GM12878 (cell line): ENCODE measurements around the gene GALNT17. TPM values are rescaled to one million over a fixed set of nuclear protein-coding genes. Genes with fewer than 3 reads are reported as not detected.

Experiments used
- ATAC-seq: fragments of 200-7000 bp; cut with Tn5 transposase; 3 replicates; pipeline ENCODE4 v1.9.1; 2020; ENCODE audit warnings: mild to moderate bottlenecking, moderate library complexity
- BruUV-seq: library from RNA; stranded (reverse); fragments of 400-500 nt; replicated peaks from 2 replicates; lab custom pipeline; 2021; lab: Mats Ljungman, UMichigan
- CTCF ChIA-PET: fragments of 300-600 bp; sonication (Branson Sonifier 250); formaldehyde crosslinking; extraction: SDS; loops from one replicate; lab custom pipeline; 2021; ENCODE audit warnings: inconsistent platforms; lab: Yijun Ruan, JAX
- POLR2A ChIA-PET: fragments of 350-600 bp; formaldehyde crosslinking; extraction: SDS; loops from one replicate; lab custom pipeline; 2021; ENCODE audit warnings: inconsistent platforms; lab: Charles Lee
- RAD21 ChIA-PET: fragments of 300-600 bp; sonication (Branson Sonifier 250); formaldehyde crosslinking; loops from one replicate; lab custom pipeline; 2023; ENCODE audit warnings: antibody characterized with exemption; ENCODE audit not compliant: unreplicated experiment; lab: Charles Lee
- SMC1A ChIA-PET: fragments of 300-600 bp; sonication (Branson Sonifier 250); formaldehyde crosslinking; loops from one replicate; lab custom pipeline; 2023; ENCODE audit not compliant: unreplicated experiment, uncharacterized antibody; lab: Charles Lee
- DNase-seq: peaks from one replicate; pipeline ENCODE4 v3.0.0-alpha.2; 2011; ENCODE audit warnings: low read depth, low spot score
- FAIRE-seq: peaks from 3 replicates; lab custom pipeline; 2011; peaks lifted over from hg19 to GRCh38; lab: Jason Lieb, UNC
- H2AFZ ChIP-seq: 2 replicates; pipeline ENCODE4 v1.6.0; 2011; ENCODE audit warnings: low read depth, low read length, control low read depth; ENCODE audit not compliant: control insufficient read depth
- H3K27ac ChIP-seq: 2 replicates; pipeline ENCODE4 v1.5.1; 2011; ENCODE audit warnings: control low read depth; ENCODE audit not compliant: control insufficient read depth, insufficient read depth
- H3K27me3 ChIP-seq, 2 experiments: replicated peaks in 1 of 2; 2 replicates each; pipeline versions ENCODE4 v1.6.0 to v1.6.1; 2011; ENCODE audit warnings: low read length in 1 of 2; ENCODE audit not compliant: control insufficient read depth in 2 of 2, insufficient read depth in 2 of 2
- H3K36me3 ChIP-seq, 2 experiments: 2 replicates each; pipeline ENCODE4 v1.5.1; 2011; ENCODE audit warnings: low read length in 1 of 2; ENCODE audit not compliant: control insufficient read depth in 2 of 2, insufficient read depth in 2 of 2
- H3K4me1 ChIP-seq: 2 replicates; pipeline ENCODE4 v1.6.1; 2011; ENCODE audit warnings: mild to moderate bottlenecking, low read length, moderate library complexity, mixed read lengths; ENCODE audit not compliant: control insufficient read depth, insufficient read depth
- H3K4me2 ChIP-seq: 2 replicates; pipeline ENCODE4 v1.6.0; 2011; ENCODE audit warnings: control low read depth; ENCODE audit not compliant: control insufficient read depth, insufficient read depth
- H3K4me3 ChIP-seq: fragments of 200-600 bp; sonication (generic); 2 replicates; pipeline ENCODE4 v1.5.1; 2016
- H3K79me2 ChIP-seq: 2 replicates; pipeline ENCODE4 v1.6.0; 2011; ENCODE audit warnings: low read length; ENCODE audit not compliant: control insufficient read depth, insufficient read depth
- H3K9ac ChIP-seq: 2 replicates; pipeline ENCODE4 v1.8.0; 2011; ENCODE audit warnings: low read length, control low read depth, mixed read lengths; ENCODE audit not compliant: control insufficient read depth, insufficient read depth
- H3K9me3 ChIP-seq: replicated peaks from 3 replicates; pipeline ENCODE4 v1.5.1; 2011; ENCODE audit warnings: mild to moderate bottlenecking, low read length; ENCODE audit not compliant: control insufficient read depth, insufficient read depth
- H4K20me1 ChIP-seq: 2 replicates; pipeline ENCODE4 v1.6.0; 2011; ENCODE audit not compliant: control insufficient read depth, insufficient read depth
- ESRRA ChIP-seq: IDR thresholded peaks from 2 replicates; pipeline ENCODE4 v1.6.1; 2012; ENCODE audit warnings: mild to moderate bottlenecking, low read length, improper control_type of control experiment
- NRF1 ChIP-seq: conservative IDR thresholded peaks from 2 replicates; pipeline ENCODE4 v1.6.1; 2011; ENCODE audit warnings: mild to moderate bottlenecking, low read depth, low read length, improper control_type of control experiment
- PRDM15 ChIP-seq: fragments of 450-650 bp; formaldehyde crosslinking; IDR thresholded peaks from 2 replicates; pipeline ENCODE4 v1.4.0; 2020; ENCODE audit warnings: mild to moderate bottlenecking, moderate library complexity
- SP1 ChIP-seq: IDR thresholded peaks from one replicate; pipeline ENCODE4 v1.6.1; 2011; ENCODE audit warnings: low read depth, low read length
- SUPT20H ChIP-seq: IDR thresholded peaks from 2 replicates; pipeline ENCODE4 v1.6.1; 2011; ENCODE audit warnings: low read depth, mild to moderate bottlenecking, low read length, moderate library complexity, borderline replicate concordance; ENCODE audit not compliant: control insufficient read depth
- WGBS: methylation state at CpG from one replicate; pipeline ENCODE4 v1.1.6; 2016; ENCODE audit warnings: low lambda C conversion rate; ENCODE audit not compliant: insufficient replicate concordance, insufficient coverage; ENCODE audit errors: missing lambda C conversion rate; 5-methylcytosine and 5-hydroxymethylcytosine counted together
- in situ Hi-C: fragments of 300-500 bp; cut with MboI; formaldehyde crosslinking; loops from 9 replicates; pipeline ENCODE4 v1.14.3; 2018; ENCODE audit warnings: mixed read lengths
- intact Hi-C: fragments of 100-400 bp; cut with micrococcal nuclease; formaldehyde crosslinking; loops from one replicate; pipeline ENCODE4 v1.14.2; 2022; ENCODE audit not compliant: unreplicated experiment
- polyA plus RNA-seq, 11 experiments: library from polyadenylated mRNA; depleted of rRNA in 4 of 11; unstranded in 6 of 11; stranded (reverse) in 5 of 11; fragments of >200 nt; fragmentation: Nextera tagmentation in 4 of 11; fragmentation: Illumina TruSeq in 1 of 11; extraction: Ambion mirVana in 4 of 11; extraction: Trizol in 1 of 11; gene quantifications; 1 replicate in 1 of 11; 2 replicates in 10 of 11; pipeline versions ENCODE4 v1.2.1 to v1.2.3, GENCODE V29; 2011 to 2016; ENCODE audit warnings: inconsistent platforms in 2 of 11, missing spikeins in 2 of 11, low read depth in 1 of 11
- total RNA-seq, 4 experiments: library from RNA; depleted of rRNA in 3 of 4; stranded (reverse); fragments of >200 nt in 3 of 4; fragmentation: Illumina TruSeq in 1 of 4; extraction: Trizol in 1 of 4; gene quantifications; 2 replicates each; pipeline versions ENCODE4 v1.2.1 to v1.2.3, GENCODE V29; 2013 to 2021

The GALNT17 gene
- total and polyA plus RNA-seq, 10 of the 15 experiments (the other 5 are each of a cell fraction or from before 2014, with no cell fraction given): 0.12 to 0.15 TPM; not detected in 8

- H3K9me3 ChIP-seq: no peaks in the 10 kb centered on the region
- ChIA-PET SMC1A (no interaction called here), CTCF (interaction anchor here (0.7 kb wide), 1 partner anchor 36 kb away, joined by 3 read pairs; no protein-coding TSS in a partner anchor), POLR2A (no interaction called here)
- no peak overlapping the region for H3K4me2 ChIP-seq
- no peak for DNase-seq
- H3K4me1 ChIP-seq: no peaks in the 10 kb centered on the region
- intact Hi-C loops: no loop called here
- H3K27me3 ChIP-seq: no peaks in the 10 kb centered on the region
- no peak overlapping the region for H3K4me3 ChIP-seq
- H4K20me1 ChIP-seq: no peaks in the 10 kb centered on the region
- no peak overlapping the region for H2AFZ ChIP-seq
- WGBS: 33% methylated on average over 6 of the region's 6 CpGs
- BruUV-seq: no TSS peak
- in situ Hi-C loops: no loop called here
- no peaks in the 10 kb centered on the region for H3K79me2 ChIP-seq
- TF ChIP-seq SP1 (no peak), ESRRA (no peak), NRF1 (no peak), SUPT20H (no peak), PRDM15 (CRISPR knock-in tag) (no peak)
- TF ChIP-seq, all 136 proteins: peak for 0
- ATAC-seq (no peak), FAIRE-seq (no peak)
- Histone ChIP-seq H3K9ac (no peak overlapping the region), H3K36me3 (no peaks in the 10 kb centered on the region), H3K27ac (no peak overlapping the region)
- RAD21 ChIA-PET: no interaction called here
Measured at GRCh38 chr7:71694665-71695064, 562.7 kb downstream of the GALNT17 start.
